ENCODE measurements around the gene SLC44A4.

SLC44A4 gene

DNA sequence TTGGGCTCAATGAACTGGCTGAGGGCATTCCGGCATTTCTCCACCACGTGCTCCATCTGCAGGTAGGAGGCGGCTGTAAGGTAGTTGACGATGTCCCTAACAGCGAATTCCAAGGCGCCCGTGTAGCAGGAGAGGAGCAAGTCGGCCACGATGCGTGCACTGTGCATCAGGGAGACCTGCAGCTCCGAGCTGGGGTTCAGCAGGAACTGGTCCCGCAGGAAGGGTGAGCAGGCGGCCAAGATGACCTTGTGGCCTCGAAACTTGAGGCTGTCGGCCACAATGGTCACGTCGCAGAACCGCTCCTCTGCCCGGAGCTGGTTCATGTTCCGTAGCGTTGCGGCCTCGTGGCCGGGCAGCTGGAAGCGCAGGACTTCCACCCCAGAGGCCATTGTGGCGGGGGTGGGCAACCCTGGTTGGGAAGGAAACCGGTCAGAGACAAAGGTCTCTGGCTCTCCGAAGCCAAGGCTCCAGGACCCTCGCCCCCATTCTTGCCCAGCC is 22.2 kb upstream of the SLC44A4 start:
- no peak for DNase-seq

DNA sequence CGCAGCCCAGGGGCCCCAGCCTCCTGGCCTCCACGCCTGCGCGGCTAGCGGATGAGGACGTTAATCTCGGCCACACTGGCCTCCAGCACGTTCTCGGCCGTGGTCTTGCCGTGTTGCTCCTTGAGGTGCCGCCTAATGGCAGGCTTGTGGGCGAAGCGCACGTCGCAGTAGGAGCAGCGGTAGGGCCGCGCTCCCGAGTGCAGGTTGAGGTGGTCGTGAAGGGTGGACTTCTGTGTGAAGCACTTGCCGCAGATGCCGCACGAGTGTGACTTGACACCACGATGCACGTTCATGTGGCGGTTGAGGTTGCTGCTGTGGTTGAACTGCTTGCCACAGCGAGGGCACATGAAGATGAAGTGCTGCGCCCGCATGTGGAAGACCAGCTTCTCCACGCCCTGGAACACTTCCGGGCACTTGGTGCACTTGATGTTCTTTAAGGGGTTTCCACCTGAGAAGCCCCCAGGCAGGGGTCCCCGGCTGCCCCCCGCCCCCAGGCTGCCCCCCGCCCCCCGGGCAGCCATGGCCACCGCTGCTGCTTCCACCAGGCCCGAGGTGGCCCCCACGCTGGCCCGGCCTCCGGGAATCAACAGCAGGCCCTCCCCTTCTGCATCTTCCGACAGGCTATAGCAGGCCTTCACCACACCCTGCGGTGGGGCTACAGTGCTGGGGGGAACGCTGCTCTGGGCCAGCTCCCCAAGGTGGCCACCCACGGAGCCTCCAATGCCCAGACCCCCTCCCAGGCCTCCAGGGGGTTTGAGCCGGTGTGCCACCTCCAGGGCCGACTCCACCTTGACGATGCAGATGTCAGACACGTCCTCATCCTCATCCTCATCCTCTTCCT is 21.3 kb upstream of the SLC44A4 start:
- DNase-seq, result no peak

DNA sequence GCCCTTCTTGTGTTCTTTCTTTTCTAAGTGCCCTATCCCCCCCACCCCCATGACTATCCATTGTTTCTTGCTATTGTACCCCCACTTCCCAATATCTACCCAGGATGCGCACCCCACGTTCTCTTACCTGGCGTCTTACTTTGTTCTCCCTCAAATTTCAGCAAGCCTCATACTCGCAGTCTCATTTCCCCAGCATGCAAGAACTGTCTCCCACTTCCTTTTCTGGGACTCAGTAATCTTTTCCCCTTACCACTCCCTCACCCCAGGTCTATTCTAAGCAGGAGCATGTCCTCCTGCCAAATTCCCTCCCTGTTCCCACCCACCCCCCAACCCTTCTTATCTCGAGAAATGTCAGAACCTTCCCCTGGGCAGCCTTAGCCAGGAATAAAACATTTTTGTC is 20.4 kb upstream of the SLC44A4 start:
- DNase-seq, result no peak

DNA sequence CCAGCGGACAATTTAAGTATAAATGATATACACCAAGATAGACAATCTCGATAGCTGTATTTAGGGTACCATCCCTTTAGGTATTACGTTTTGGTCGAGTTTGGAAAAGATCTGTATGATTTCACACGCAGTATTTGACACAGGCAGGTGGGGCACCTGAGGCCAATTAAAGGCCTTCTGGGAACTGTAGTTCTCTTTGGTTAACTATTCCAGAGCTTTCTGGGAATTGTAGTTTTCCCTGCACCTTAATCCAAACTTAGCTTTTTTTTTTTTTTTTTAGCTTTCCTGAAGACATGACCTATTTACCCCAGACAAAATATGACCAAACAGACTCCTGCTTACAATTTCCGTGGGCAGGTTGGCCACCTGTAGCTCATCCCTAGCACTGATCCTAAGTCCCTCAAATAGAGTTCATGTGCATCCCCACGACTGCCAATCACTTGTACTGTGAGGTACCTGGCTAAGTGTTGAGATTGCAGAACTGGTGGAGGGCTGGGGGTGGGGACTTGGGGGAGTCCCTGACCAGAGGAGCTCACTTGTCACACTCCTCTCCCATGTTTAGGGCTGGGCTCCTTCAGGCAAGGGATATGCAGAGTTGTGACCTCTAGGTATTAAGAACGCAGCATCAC is 19.7 kb upstream of the SLC44A4 start:
- peak in 2 of 5 experiments; percentile 46 to 71 for DNase-seq

DNA sequence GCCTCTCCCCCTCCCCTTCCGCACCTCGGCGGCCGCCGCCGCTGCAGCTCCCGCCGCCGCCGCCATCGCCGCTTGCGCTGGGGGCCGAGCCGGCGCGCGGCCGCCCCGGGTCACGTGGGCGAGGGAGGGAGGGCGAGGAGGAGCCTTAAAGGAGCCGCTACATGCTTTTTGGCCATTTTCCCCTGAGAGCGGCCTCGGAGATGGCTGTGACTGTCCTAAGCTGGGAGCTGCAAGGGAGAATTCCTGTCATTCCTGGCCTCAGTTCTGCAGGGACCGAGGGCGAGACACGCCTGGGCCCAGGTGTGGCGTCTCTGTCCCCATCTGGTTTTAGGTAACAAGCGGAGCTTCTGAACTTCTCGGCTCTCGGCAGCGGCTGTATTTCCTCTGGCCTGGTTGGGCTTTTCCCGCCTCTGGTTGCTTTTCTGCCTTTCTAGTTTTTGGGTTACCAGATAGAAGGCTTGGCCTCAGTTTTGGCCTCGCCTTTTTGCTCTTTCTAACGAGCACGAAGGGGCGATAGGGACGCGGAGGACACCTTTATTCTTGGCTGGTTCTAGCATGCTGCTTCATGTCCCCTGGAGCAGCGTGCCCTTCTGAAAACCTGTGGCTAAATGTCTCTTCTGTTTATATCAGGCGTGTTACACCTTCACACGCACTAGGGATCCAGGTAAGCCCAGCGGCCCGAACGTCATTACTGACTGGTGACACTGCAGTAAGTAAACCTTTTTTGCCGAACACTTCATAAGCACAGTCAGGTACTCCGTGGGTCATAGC is 19.0 kb upstream of the SLC44A4 start, which contains the start of gene EHMT2:
TSS of gene EHMT2 (minus strand) at position 87 of the 771 bp plus-strand sequence. CDS start at position 66, 21 bp downstream.
- peak; percentile 72 to 93 (median 78) for DNase-seq

DNA sequence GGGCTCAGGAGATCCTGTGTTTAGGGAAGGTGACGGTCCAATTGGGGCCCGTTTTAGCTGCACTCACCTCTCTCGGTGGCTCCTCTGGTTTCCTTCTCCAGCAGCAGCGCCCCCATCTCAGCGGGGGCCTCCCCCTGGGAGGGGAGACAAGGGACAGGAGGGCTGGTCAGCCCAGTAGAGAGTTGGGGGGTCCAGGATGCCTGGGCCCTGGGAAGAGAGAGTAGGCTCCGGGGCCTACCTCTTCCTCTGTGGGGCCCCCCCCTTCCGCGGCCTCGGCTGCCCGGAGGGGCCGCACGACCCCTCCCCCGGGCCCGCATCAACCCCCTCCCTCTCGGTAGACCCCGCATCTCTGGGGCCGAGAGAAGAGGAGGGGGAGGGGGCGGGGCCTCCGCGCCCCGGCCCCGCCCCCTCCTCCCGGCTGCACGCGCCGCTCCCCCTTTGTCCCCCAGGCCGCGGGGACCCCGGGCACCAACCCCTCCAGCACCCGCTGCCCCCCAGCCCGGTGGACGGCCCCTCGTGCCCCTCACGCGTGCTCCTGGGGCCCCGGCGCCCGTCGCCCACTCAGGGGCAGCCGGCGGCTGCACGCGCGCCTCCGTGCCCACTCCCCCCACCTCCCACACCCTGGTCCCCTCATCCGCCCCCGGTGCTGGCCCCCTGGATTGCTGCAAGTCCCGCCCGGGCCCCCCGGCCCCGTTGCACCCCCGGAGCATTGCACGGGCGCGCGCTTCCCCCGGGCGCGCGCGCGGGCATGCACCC is 18.2 kb upstream of the SLC44A4 start:
- no peak for DNase-seq

DNA sequence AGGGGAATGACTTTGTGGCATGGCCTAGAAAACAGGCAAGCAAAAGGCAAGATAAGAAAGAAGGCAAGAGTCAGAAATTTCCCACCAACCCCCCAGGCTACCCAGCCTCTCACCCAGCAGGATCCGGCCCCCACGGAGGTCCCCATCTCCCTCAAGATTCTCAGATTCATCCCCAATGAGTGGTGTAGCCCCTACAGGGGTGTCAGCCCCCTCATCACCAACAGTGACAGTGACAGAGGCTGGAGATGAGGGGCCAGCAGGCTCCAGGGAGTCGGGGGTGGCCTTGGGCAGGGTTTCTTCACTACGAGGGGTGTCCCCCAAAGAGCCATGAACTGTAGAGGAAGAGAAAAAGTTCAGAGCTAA is 17.7 kb upstream of the SLC44A4 start:
- no peak for DNase-seq

DNA sequence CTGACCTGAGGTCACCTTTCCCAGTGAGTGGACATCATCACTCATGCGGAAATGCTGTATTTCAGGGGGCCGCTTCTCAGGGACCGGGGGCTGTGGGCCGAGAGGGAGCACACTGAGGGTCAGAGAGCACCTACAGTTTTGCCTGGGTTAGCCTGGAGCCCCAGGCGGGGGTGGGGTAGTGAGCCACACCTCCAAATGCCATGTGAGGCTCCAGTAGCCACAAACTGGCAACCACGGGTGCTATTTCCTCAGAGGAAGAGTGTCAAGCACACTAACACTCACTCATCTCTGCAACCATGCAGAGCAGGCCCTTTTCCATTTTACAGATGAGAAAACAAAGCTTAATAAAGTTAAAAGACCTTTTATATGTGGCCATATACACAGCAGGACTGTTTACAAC is 14.0 kb upstream of the SLC44A4 start:
- DNase-seq, result no peak

DNA sequence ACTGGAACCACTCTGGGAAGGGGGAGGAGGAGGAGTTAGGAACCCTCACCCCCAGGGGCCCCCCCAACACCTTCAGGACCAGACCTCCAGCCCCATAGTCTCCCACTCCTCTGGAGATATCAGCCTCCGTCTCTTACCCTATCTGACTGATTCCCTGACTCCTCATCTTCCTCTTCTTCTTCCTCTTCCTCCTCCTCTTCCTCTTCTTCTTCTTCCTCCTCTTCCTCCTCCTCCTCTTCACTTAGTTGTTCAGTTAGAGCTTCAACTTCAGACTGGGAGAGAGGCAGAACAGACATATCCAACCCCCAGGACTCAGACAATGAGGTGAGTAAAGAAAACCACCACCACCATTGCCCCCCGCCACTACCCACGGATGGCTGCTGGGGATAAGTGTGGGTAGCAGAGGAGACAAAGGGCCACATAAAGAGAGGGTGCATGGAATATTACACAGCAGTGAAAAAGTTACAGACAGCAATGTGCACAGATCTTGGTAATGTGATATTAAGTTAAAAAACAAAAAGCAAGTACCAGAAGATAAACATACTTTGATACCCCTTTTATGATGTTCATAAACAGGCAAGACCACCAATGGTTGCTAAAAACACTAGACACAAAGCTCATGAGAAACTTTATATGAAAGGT is 10.7 kb upstream of the SLC44A4 start:
- no peak for DNase-seq

DNA sequence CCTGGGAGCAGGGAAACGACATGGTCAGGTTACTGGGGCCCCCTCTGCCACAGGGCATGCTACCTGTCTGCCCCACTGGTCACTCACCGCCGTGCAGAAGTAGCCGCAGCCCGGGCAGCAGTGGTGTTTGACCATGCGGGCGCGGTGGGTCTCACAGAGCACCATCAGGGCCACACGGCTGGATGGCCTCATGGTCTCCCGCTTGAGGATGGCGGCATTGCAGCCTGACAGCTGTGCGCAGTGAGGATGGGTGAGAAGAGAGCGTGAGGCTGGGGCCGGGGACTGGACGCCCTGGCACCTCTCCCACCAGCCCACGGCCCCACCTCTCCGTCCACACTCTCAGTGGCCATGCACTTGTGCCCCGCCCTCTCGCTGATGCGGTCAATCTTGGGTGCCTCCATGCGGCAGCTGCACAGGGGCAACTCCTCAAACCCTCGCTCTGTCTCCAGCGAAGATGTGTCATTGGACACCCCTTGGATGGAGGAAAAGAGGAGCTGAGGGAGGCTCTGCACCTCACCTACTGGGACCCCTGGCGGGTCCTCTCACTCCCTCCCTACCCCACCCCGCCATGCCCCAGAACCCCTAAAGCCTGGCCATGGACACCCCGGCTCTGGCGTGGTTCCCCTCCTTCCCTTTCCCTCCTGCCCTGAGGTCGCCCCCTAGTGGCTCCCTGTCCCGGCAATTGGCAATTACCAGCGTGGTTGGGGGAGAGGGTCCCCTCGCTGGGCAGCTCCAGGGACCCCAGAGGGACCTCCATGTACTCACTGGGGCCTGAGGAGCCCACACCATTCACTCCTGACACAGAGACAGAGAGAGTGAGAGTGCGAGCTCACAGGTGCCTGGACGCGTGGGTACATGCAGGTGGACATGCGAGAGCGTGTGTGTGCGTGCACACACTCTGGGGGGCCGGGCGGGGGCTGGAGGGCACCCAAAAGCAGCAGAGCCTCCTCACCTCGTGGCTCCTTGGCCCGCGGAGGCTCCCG is 9.8 kb upstream of the SLC44A4 start:
- peak in 3 of 5 experiments; percentile 35 to 43 (median 42) for DNase-seq

DNA sequence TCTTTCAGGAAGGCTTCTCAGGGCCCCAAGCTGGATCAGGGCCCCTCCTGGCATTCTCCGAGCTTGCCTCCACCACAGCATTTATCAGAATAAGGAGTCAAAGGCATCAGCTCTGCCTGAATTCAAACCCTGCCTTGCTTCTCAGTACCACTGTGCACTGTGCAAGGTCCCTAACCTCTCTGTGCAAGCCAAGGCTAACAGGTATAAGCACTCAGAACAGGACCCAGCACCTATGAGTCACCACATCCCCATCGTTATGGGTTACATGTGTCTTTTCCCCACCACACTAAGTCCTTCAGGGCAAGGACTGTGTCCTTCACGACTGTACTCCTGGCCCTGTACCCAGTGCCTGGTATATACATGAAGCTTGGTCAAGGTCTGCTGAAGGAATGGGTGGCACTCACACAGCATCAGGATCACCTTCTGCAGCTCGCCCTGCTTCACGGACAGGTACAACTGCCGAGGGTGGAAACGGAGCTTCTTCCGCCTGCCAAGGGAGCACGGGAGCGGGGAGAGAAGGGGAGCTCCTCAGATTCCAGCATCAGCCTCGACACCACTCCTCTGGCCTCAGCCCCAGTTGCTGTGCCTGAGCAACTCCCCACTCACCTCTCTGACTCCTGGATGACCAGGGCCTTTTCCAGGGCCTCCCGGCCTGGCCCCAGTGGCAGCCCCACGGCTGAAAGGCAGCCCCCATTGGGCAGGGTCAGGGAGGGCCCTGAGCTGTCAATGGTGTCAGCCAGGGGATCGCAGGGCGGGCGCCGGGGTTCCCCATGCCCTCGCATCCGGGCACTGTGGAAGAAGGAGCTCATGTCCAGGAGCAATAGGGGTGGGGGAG is 8.6 kb upstream of the SLC44A4 start:
- DNase-seq, result no peak

DNA sequence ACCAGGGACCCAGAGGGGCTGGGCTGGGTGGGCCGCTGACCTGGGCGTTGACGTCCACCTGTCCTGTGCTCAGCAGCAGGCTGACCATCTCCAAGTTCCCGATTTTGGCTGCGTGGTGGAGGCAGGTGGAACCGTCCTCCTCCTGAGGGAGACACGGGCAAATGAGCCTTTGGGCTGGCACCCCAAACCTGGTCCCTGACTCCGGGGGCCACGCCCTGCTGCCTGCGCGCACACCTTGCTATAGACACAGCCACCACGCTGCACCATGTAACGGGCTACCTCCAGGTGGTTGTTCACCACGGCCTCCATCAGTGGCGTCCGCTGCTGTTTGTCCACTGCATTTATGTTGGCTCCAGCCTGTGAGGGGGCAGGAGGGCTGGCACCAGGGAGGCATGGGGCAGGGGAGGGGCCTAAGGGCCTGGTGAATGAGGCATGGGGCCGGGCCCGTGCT is 7.8 kb upstream of the SLC44A4 start:
- DNase-seq, result no peak

DNA sequence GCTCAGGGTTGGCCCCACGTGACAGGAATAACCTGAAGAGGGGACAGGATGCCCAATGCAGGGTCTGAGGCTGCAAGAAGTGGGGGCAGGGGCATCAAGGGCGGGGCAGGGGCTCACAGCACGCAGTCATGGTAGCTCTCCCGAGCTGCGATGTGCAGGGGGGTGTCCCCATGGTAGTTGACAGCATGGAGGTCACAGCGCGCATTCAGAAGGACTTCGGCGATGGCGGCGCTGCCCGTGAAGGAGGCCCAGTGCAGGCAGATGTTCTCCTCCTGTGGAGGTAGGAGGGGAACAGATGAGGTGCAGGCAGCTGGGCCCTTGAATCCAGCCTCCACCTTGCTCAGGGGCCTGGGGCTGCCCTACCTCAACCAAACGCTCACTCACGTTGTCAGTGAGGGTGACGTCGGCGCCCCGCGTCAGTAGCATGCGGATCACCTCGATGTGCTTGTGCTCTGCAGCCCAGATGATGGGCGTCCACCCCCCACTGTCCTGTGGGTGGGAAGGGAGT is 5.8 kb upstream of the SLC44A4 start:
- DNase-seq, result no peak

DNA sequence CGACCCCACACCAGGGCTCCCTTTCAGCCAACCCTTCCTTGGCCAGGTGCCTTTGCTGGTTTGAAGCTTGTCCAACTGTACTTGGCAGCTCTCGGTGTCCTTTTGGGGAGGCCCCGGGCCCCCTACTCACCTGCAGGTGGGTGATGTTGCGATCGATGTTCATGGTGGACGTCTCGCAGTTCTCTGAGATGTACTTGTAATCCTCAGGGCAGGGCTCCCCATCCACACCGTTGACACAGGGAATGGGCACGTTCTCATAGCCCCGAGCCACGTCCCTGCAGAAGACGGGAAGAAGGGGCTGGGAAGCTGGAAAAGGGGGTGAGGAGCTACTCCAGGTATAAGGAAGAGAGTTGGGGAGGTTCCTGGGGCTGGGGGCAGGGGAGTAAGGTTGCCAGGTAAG is 4.9 kb upstream of the SLC44A4 start:
- no peak for DNase-seq

DNA sequence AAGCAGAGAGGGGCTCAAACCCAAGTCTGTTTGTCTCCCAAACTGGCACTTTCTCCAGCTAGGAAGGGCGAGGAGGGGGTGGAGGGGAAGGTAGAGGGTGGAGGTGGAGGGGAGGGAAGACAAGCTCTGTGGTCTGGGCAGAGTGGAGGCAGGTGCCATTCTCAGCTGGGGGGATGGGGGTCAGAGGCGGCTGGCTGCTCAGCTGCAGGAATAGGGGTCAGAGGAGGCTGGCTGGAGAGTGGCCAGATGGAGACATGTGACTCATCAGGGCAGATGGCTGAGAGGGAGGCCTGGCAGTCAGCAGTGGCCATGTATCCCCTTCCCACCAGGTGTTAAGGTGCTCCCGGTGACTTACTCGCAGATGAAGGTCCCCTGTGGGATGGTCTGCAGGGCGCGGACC is 3.5 kb upstream of the SLC44A4 start:
- no peak for DNase-seq

DNA sequence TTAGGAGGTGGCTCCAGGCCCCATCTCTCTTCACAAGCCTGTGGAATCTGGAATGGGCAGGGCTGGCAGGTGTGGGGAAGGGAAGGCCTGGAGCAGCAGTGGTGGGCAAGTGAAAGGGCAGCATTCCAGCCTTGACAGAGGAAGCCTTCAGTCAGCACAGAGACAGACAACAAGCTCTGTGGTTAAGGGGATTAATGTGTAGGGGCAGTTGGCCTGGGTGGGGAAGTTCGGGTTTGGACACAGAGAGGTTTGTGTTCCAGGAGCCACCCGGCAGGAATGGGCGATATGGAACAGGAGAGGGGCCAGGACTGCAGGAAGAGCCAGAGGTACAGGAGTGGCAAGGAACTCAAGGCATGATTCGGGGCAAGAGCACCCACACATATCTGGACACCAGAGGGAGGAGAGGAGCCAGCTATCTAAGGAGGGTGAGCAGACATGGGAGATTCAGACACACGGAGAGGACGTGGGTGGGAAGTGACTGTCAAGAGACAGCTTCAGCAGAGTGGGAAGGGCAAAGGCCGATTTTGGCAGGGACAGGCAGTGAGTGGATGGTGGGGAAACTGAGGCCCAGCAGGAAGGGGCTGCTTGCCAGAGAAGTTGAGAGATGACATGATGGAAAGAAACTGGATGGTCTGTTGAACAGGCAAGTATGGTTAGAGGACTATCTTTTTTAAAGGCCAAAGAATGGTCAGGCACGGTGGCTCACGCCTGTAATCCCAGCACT is 2.5 kb upstream of the SLC44A4 start:
- no peak for DNase-seq

DNA sequence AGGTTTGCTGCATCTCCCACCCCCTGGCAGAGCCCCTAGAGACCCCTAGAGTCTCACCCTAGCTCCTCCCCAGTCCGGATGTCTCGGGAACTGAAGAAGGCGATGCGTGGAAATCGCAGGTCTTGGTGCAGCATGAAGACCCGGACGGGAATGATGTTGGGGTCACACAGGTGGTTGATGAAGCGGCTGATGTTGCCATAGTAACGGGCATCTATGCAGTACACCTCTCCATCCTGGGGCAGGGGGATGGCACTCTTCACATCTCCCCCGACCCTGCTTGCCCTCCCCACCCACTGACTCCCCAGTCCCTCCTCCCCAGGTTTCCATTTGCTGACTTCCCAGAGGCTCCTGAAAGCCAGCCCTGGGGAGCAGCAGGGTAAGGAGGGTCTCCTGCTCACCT is 1.8 kb upstream of the SLC44A4 start:
- no peak for DNase-seq

DNA sequence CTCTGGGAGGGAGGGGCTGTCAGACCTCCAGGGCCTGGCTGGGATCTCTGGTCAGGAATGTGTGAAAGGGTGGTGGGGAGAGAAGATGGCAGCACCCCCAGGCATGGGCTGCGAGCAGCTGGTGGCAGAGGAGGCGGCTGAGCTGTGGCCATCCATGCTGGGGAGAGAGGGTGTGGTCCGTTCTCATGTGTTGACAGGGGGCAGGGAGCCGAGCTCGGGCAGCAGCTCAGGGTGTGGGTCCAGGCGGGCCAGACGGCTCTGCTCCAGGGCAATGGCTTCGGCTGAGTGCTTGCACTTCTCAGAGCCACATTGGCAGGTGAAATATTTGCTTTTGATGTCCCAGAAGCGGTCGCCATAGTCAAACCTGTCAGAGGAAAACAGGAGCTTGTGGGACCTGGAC is 1.1 kb upstream of the SLC44A4 start:
- no peak for DNase-seq

DNA sequence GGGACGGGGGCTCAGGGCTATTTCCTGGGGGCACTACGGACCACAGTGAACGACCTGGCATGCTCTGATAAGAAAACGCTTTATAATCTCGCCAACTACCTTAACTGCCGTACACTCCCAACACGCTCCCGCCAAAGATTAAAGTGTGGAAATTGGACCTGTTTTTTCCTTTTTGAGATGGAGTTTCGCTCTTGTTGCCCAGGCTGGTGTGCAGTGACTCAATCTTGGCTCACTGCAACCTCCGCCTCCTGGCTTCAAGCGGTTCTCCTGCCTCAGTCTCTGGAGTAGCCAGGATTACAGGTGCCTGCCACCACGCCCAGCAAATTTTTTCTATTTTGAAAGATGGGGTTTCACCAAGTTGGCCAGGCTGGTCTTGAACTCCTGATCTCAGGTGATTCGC is 346 bp upstream of the SLC44A4 start:
- no peak for DNase-seq
